Tibial nerve (tissue), 4 donors: ENCODE measurements around the gene SBK1. TPM values are rescaled to one million over a fixed set of nuclear protein-coding genes. Genes with fewer than 3 reads are reported as not detected.

Source experiments
- DNase-seq, 2 donors: peaks; one replicate each; pipeline ENCODE4 v3.0.0-alpha.2; 2019; ENCODE audit warnings: low spot score in 2 of 2
- H3K27ac ChIP-seq, 4 donors: fragments of 200-600 bp; sonication (generic) in 3 of 4; one replicate each; pipeline ENCODE4 v1.5.1; 2017 to 2019; ENCODE audit warnings: mild to moderate bottlenecking in 1 of 4
- H3K27me3 ChIP-seq, 2 donors: fragments of 200-600 bp; sonication (generic) in 1 of 2; one replicate each; pipeline versions ENCODE4 v1.5.1 to v1.6.0; 2017 to 2019
- H3K36me3 ChIP-seq, 3 donors: fragments of 200-600 bp; sonication (generic); one replicate each; pipeline ENCODE4 v1.5.1; 2018 to 2019
- H3K4me1 ChIP-seq, 4 donors: fragments of 200-600 bp; sonication (generic) in 3 of 4; one replicate each; pipeline ENCODE4 v1.5.1; 2017 to 2019
- H3K4me3 ChIP-seq, 4 donors: fragments of 200-600 bp; sonication (generic) in 3 of 4; one replicate each; pipeline ENCODE4 v1.5.1; 2017 to 2019; ENCODE audit warnings: mild to moderate bottlenecking in 1 of 4, moderate library complexity in 1 of 4
- H3K9me3 ChIP-seq, 4 donors: fragments of 200-600 bp; sonication (generic) in 3 of 4; one replicate each; pipeline ENCODE4 v1.5.1; 2017 to 2019
- CTCF ChIP-seq, 5 experiments: fragments of 200-600 bp in 3 of 5; fragments of 450-650 bp in 2 of 5; sonication (generic) in 3 of 5; IDR thresholded peaks; one replicate each; pipeline ENCODE4 v1.5.1; 2016 to 2019; ENCODE audit warnings: antibody characterized with exemption in 5 of 5, mild to moderate bottlenecking in 3 of 5, moderate library complexity in 2 of 5
- EP300 ChIP-seq, 2 donors: sonication (generic); formaldehyde crosslinking; IDR thresholded peaks; one replicate each; pipeline ENCODE4 v1.6.1; 2017; ENCODE audit warnings: antibody characterized with exemption in 2 of 2, mild to moderate bottlenecking in 1 of 2
- POLR2A ChIP-seq, 2 donors: fragments of 450-650 bp; IDR thresholded peaks; one replicate each; pipeline ENCODE4 v1.6.1; 2017; ENCODE audit warnings: antibody characterized with exemption in 2 of 2, mild to moderate bottlenecking in 2 of 2, moderate library complexity in 2 of 2
- WGBS, 2 donors: methylation state at CpG; one replicate each; pipeline ENCODE4 v1.1.5; 2018; 5-methylcytosine and 5-hydroxymethylcytosine counted together
- total RNA-seq, 4 donors: library from RNA; depleted of rRNA; stranded (reverse); fragments of >200 nt; gene quantifications; one replicate each; pipeline ENCODE4 v1.1.0, GENCODE V29; 2016

The SBK1 gene
- total RNA-seq, 4 donors from 2014 or later, result 0.22 to 0.30 TPM; not detected in 2

- no peak overlapping the region for H3K4me3 ChIP-seq
- H3K27ac ChIP-seq, result no peak overlapping the region
- H3K9me3 ChIP-seq, result no peaks in the 10 kb centered on the region
- 50 to 55% methylated on average over 7 of the region's 7 CpGs for WGBS, 2 donors
- TF ChIP-seq POLR2A (IDR thresholded peaks at IDR 0.05) (no peak), EP300 (IDR thresholded peaks at IDR 0.05) (no peak), CTCF (IDR thresholded peaks at IDR 0.05) (no peak)
- DNase-seq, result no peak
- H3K36me3 ChIP-seq, result no peaks in the 10 kb centered on the region
- peaks cover 0 to 11% (median 6%) of the 10 kb centered on the region in 4 donors for H3K4me1 ChIP-seq
- peaks cover 0 to 19% of the 10 kb centered on the region in 2 donors for H3K27me3 ChIP-seq
These were observed 4.2 kb upstream of the SBK1 start for GRCh38 chr16:28288114-28288513.

GRCh38 chr16:28289048-28289447, 3.3 kb upstream of the SBK1 start:
- Histone ChIP-seq H3K27ac (no peak overlapping the region), H3K27me3 (peaks cover 0 to 24% of the 10 kb centered on the region in 2 donors), H3K4me1 (peaks cover 0 to 18% (median 11%) of the 10 kb centered on the region in 4 donors), H3K36me3 (no peaks in the 10 kb centered on the region), H3K9me3 (no peaks in the 10 kb centered on the region), H3K4me3 (no peak overlapping the region)
- TF ChIP-seq EP300 (IDR thresholded peaks at IDR 0.05), result no peak
- no peak for TF ChIP-seq POLR2A (IDR thresholded peaks at IDR 0.05)
- TF ChIP-seq CTCF (IDR thresholded peaks at IDR 0.05), result no peak
- DNase-seq, result no peak
- WGBS, 2 donors, result 37 to 43% methylated on average over 3 of the region's 3 CpGs

- H3K4me3 ChIP-seq, result no peak overlapping the region
- H3K4me1 ChIP-seq, result peaks cover 0 to 18% (median 11%) of the 10 kb centered on the region in 4 donors
- DNase-seq, result no peak
- TF ChIP-seq EP300 (IDR thresholded peaks at IDR 0.05) (no peak), POLR2A (IDR thresholded peaks at IDR 0.05) (no peak), CTCF (IDR thresholded peaks at IDR 0.05) (no peak)
- 83 to 90% methylated on average over 10 of the region's 10 CpGs for WGBS, 2 donors
- peaks cover 0 to 24% of the 10 kb centered on the region in 2 donors for H3K27me3 ChIP-seq
- no peak overlapping the region for H3K27ac ChIP-seq
- no peaks in the 10 kb centered on the region for H3K9me3 ChIP-seq
- no peaks in the 10 kb centered on the region for H3K36me3 ChIP-seq
These were observed 2.1 kb upstream of the SBK1 start for GRCh38 chr16:28289939-28290858.

- H3K4me3 ChIP-seq, result no peak overlapping the region
- no peaks in the 10 kb centered on the region for H3K9me3 ChIP-seq
- H3K27me3 ChIP-seq, result peaks cover 0 to 24% of the 10 kb centered on the region in 2 donors
- peaks cover 0 to 18% (median 11%) of the 10 kb centered on the region in 4 donors for H3K4me1 ChIP-seq
- no peak for TF ChIP-seq POLR2A (IDR thresholded peaks at IDR 0.05)
- no peak for TF ChIP-seq EP300 (IDR thresholded peaks at IDR 0.05)
- no peak for TF ChIP-seq CTCF (IDR thresholded peaks at IDR 0.05)
- DNase-seq, result no peak
- no peaks in the 10 kb centered on the region for H3K36me3 ChIP-seq
- H3K27ac ChIP-seq, result no peak overlapping the region
- 64 to 70% methylated on average over 11 of the region's 11 CpGs for whole genome bisulfite sequencing, 2 donors
These were observed 1.5 kb upstream of the SBK1 start for GRCh38 chr16:28290859-28291254.
